SU-DHL-6 (cell line): Measurements from ENCODE around the gene ADAMTS4.

ENCODE experiments used
- H2AFZ ChIP-seq: fragments of 200-600 bp; sonication (generic); 2 replicates; pipeline ENCODE4 v1.6.1; 2014; ENCODE audit warnings: low read depth, mild to moderate bottlenecking, moderate library complexity, mixed read lengths, antibody characterized with exemption, low read length; ENCODE audit not compliant: severe bottlenecking
- H3F3A ChIP-seq: fragments of 200-600 bp; shearing (Covaris generic); 2 replicates; pipeline ENCODE4 v1.6.0; 2016; ENCODE audit warnings: antibody characterized with exemption, mild to moderate bottlenecking; ENCODE audit not compliant: insufficient read depth
- H3K27ac ChIP-seq: fragments of 200-600 bp; sonication (generic); 2 replicates; pipeline ENCODE4 v1.5.1; 2016; ENCODE audit warnings: low read depth, mild to moderate bottlenecking, low read length, moderate library complexity, mixed read lengths
- H3K27me3 ChIP-seq: fragments of 200-600 bp; sonication (generic), shearing (Covaris generic); 2 replicates; pipeline ENCODE4 v1.6.0; 2014; ENCODE audit warnings: mild to moderate bottlenecking, low read length
- H3K36me3 ChIP-seq: fragments of 200-600 bp; sonication (generic); 2 replicates; pipeline ENCODE4 v1.6.1; 2014; ENCODE audit warnings: mild to moderate bottlenecking, low read length, mixed read lengths
- H3K4me2 ChIP-seq: fragments of 300-600, 200-600 bp; shearing (Covaris generic), sonication (generic); 2 replicates; pipeline ENCODE4 v1.6.0; 2014; ENCODE audit warnings: low read length, low read depth, mild to moderate bottlenecking; ENCODE audit not compliant: poor library complexity, severe bottlenecking
- H3K4me3 ChIP-seq: fragments of 200-600 bp; sonication (generic); 2 replicates; pipeline ENCODE4 v1.5.1; 2014; ENCODE audit warnings: antibody characterized with exemption, low read length, mild to moderate bottlenecking, mixed read lengths; ENCODE audit not compliant: insufficient read depth, poor library complexity, severe bottlenecking
- H3K79me2 ChIP-seq: fragments of 200-600 bp; sonication (generic); 2 replicates; pipeline ENCODE4 v1.6.1; 2014; ENCODE audit warnings: mild to moderate bottlenecking, low read length, moderate library complexity; ENCODE audit not compliant: insufficient read depth
- H3K9ac ChIP-seq: fragments of 200-600 bp; sonication (generic); 2 replicates; pipeline ENCODE4 v1.7.0; 2014; ENCODE audit warnings: mild to moderate bottlenecking, low read length
- H3K9me2 ChIP-seq: fragments of 200-600 bp; sonication (generic); replicated peaks from 2 replicates; pipeline ENCODE4 v1.6.1; 2014; ENCODE audit warnings: low read length; ENCODE audit not compliant: insufficient read depth
- H3K9me3 ChIP-seq: fragments of 200-600 bp; sonication (generic); 2 replicates; pipeline ENCODE4 v1.6.1; 2014; ENCODE audit warnings: low read length, mixed read lengths; ENCODE audit not compliant: insufficient read depth
- H4K20me1 ChIP-seq: fragments of 200-600 bp; sonication (generic); 2 replicates; pipeline ENCODE4 v1.6.1; 2014; ENCODE audit warnings: low read depth, mild to moderate bottlenecking, antibody characterized with exemption, low read length, moderate library complexity, mixed read lengths
- CTCF ChIP-seq: fragments of 200-600 bp; sonication (generic); IDR thresholded peaks from one replicate; pipeline ENCODE4 v1.5.1; 2017; ENCODE audit warnings: antibody characterized with exemption, mild to moderate bottlenecking, low read length, moderate library complexity; ENCODE audit not compliant: insufficient read depth, poor library complexity, severe bottlenecking
- EZH2phosphoT487 ChIP-seq: fragments of 200-600 bp; sonication (generic), shearing (Covaris generic); conservative IDR thresholded peaks from 2 replicates; pipeline ENCODE4 v1.6.1; 2018; ENCODE audit warnings: mild to moderate bottlenecking, antibody characterized with exemption, low read length, moderate library complexity, mixed read lengths

ADAMTS4 gene

GRCh38 chr1:161201836-161202712 lies 3.2 kb upstream of the ADAMTS4 start, which contains the start of gene NDUFS2:
Gene NDUFS2, plus strand, starts transcription at chr1:161202367. Its CDS starts 19 bp downstream, at chr1:161202386.
- H3K27ac ChIP-seq = peak within 1 kb of the TSS; percentile 48
- H4K20me1 ChIP-seq = no peaks in the 10 kb centered on the region
- H3K9ac ChIP-seq = peak within 1 kb of the TSS; percentile 75
- no peaks in the 10 kb centered on the region for H3K36me3 ChIP-seq
- peak within 1 kb of the TSS; percentile 77 for H3K4me2 ChIP-seq
- TF ChIP-seq EZH2phosphoT487 = no peak
- TF ChIP-seq CTCF = peak; percentile 18
- no peaks in the 10 kb centered on the region for H3F3A ChIP-seq
- H3K9me2 ChIP-seq = no peaks in the 10 kb centered on the region
- H3K4me3 ChIP-seq = peak within 1 kb of the TSS; percentile 71
- H3K27me3 ChIP-seq = no peaks in the 10 kb centered on the region
- peak within 1 kb of the TSS; percentile 93 for H2AFZ ChIP-seq
- H3K9me3 ChIP-seq = no peaks in the 10 kb centered on the region
- peaks cover 10% of the 10 kb centered on the region for H3K79me2 ChIP-seq

GRCh38 chr1:161200992-161201835 lies 2.4 kb upstream of the ADAMTS4 start:
- H3K27me3 ChIP-seq = no peaks in the 10 kb centered on the region
- no peak overlapping the region for H3K9ac ChIP-seq
- H3K4me3 ChIP-seq = no peak overlapping the region
- H2AFZ ChIP-seq = peak overlapping the region; percentile 93
- H3K4me2 ChIP-seq = peak overlapping the region; percentile 35
- H3K9me2 ChIP-seq = no peaks in the 10 kb centered on the region
- H3K79me2 ChIP-seq = peaks cover 10% of the 10 kb centered on the region
- H4K20me1 ChIP-seq = no peaks in the 10 kb centered on the region
- H3F3A ChIP-seq = no peaks in the 10 kb centered on the region
- H3K36me3 ChIP-seq = no peaks in the 10 kb centered on the region
- H3K9me3 ChIP-seq = no peaks in the 10 kb centered on the region
- no peak for TF ChIP-seq EZH2phosphoT487
- no peak for TF ChIP-seq CTCF
- no peak overlapping the region for H3K27ac ChIP-seq

GRCh38 chr1:161200421-161200991 lies 1.7 kb upstream of the ADAMTS4 start:
- peaks cover 10% of the 10 kb centered on the region for H3K79me2 ChIP-seq
- no peaks in the 10 kb centered on the region for H3K9me2 ChIP-seq
- TF ChIP-seq CTCF = no peak
- TF ChIP-seq EZH2phosphoT487 = no peak
- no peak overlapping the region for H3K4me2 ChIP-seq
- H3K9ac ChIP-seq = no peak overlapping the region
- no peaks in the 10 kb centered on the region for H3K27me3 ChIP-seq
- H3K9me3 ChIP-seq = no peaks in the 10 kb centered on the region
- no peaks in the 10 kb centered on the region for H4K20me1 ChIP-seq
- no peak overlapping the region for H3K4me3 ChIP-seq
- H2AFZ ChIP-seq = no peak overlapping the region
- H3K27ac ChIP-seq = no peak overlapping the region
- H3F3A ChIP-seq = no peaks in the 10 kb centered on the region
- no peaks in the 10 kb centered on the region for H3K36me3 ChIP-seq
